ENCODE data around the gene THG1L.

THG1L gene

DNA sequence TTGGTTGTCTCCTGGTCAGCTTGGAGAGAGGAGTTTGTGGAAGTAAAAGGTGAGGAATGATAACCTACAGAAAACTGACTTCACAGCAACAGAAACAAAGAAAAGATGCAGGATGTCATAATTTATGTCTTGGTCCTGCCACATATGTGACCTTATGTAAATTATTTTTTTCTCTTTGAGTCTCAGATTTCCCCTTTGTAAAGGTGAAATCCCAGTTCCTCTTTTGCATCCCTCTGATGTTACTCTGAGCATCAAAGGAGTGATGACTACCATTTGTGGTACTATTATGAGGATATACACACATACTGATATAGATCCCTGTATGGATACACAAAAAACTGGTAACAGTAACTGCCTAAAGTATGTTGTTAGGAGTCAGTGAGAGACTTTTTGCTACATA lies 1.4 kb upstream of the THG1L start:
- DNase-seq: no peak

DNA sequence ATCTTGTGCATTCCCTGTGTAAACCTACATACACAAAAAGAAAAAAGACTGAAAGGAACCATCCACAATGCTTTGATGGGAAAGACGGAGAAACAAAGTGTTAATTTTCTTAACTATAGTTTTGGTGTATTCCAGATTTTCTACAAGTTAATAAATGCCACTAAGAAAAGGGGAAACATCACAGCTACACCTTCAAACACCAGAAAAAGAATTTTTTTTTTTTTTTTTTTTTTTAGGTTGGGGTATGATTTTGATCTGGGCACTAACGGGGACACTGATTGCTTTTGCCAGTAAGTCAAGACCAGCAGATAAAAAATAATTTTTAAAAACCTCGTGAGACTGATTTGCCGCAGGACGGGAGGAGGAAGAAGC lies 334 bp upstream of the THG1L start:
- no peak for DNase-seq

DNA sequence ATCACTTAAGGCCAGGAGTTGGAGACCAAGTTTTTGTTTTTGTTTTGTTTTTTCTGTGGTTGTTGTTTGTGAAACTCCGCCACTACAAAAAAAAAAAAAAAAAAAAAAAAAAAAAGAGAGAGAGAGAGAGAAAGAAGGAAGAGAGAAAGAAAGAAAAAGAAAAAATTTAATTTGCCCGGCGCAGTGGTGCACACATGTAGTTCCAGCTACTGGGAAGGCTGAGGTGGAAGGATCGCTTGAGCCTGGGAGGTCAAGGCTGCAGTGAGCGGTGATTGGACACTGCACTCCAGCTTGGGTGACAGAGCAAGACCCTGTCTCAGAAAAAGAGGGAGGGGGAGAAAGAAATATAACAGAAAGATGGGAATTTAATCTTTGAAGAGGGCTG lies 902 bp downstream of the THG1L start:
- no peak for DNase-seq

DNA sequence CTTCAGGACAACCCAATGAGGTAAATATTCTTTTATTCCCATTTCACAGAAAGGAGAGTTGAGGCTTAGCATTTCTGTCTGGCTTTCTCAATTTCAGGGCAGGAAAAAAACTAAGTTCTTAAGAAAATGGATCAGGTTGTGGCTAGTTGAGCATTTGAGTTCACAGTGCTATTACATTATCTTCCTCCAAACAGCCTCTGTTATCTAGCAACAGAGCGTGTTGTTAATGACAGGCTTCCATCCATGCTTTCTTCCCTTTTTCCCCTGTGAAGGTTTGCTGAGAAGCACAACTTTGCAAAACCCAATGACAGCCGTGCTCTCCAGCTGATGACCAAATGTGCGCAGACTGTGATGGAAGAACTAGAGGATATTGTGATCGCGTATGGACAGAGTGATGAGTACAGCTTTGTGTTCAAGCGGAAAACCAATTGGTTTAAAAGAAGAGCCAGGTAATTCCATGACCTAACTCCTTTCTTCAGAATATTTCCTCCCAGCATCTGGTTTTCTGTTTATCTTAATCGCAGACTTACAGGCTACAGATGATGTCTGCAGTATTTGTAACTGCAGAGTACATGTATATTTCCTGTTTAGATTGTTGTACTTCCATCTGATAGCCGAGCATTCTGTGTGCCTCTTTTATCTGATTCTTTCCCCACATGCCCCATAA lies 1.5 kb downstream of the THG1L start:
- no peak for DNase-seq

DNA sequence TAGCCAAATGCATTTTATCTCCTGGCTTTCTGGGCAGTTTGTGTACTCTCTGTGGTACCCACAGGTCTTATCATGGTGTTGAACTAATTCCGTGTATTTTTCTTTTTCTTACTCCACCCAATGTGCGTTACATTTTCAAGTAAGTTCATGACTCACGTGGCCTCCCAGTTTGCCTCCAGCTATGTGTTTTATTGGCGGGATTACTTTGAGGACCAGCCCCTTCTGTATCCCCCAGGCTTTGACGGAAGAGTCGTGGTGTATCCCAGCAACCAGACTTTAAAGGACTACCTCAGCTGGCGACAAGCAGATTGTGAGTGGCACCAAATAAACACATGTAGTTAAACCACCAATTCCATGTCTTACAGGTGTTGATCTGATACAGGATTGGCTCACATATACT lies 3.2 kb downstream of the THG1L start:
- no peak for DNase-seq

DNA sequence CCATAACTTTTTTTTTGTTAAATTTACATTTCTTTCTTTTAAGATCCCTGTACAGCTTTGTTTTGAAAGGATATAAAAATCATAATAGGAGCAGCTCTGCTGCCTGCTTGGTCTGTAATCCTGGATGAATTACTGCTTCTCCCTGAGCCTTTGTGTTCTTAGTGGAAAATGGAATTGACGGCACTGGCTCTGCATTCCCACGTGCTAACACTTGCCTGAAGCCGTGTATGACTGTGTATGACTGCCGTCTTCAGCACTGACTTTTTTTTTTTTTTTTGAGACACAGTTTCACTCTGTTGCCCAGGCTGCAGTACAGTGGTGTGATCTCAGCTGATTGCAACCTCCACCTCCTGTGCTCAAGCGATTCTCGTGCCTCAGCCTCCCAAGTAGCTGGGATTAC lies 4.8 kb downstream of the THG1L start:
- no peak for DNase-seq

DNA sequence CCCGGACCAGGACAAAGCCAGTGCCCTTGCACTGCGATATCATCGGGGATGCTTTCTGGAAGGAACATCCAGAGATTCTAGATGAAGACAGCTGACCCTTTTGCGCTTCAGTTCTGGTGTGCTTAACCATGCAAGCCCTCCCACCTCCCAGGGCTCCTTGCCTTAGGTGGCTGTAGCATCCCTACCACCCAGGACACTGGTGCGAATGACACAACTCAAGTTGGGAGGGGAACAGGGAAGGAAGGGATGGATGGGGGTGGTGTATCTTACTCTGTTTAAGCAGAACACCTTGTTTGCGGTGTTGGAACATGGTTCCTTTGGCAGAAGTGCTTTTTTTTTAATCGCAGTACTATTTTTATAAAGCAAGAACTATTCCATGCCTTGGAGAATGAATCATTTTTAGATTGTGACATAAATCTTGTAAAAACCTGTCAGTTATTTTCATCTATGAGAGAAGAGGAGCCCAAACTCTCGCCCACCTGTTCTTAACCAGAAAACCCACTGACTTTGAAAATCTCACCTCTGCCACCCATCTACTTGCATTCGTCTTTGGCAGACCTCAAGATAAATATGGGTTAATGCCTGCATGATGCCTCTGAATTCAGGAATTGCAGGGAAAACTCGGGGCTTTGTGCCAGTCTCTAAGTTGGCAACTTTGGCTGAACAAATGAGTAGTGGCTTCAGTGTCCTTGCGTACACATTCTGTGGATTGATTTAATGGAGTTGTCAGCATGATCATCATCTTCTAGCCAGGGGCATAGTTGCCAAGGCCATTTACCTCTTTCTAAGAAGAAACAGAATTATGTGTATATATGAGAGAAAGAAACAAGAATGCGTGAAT lies 8.4 kb downstream of the THG1L start:
- no peak for DNase-seq

DNA sequence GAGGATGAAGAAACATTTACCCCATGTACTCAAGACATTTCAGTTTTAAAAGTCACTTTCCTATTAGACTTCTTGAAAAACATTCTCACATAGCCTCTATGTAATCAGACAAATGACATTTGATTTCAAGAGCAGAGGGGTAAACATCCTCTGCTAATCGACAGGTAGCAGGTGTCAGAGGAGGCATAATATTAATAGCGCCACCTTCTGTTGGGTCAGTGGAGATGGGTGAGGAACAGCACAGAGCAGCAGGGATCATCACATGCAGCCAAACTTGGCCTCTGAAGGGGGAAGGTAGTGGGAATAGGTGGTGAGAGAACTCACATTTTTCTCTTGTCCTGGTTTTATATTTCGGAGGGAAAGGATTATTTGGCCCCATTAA lies 9.0 kb downstream of the THG1L start:
- DNase-seq: no peak

DNA sequence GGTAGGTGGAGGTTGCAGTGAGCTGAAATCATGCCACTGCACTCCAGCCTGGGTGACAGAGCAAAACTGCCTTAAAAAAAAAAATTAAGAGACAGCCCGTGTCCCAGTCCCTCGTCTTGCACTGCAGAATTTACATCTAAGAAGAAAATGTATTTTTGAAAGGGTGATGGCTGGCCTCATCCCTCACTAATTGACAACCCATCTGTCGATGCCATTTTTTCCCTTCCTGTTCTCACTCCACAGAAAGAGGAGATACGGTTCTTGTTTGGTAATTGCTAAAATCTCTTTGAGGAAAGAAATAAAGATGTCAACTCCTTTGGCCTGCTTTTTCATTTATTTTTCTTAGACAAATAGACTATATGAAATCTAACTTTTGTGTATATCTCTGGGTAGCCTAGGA lies 9.9 kb downstream of the THG1L start:
- no peak for DNase-seq

DNA sequence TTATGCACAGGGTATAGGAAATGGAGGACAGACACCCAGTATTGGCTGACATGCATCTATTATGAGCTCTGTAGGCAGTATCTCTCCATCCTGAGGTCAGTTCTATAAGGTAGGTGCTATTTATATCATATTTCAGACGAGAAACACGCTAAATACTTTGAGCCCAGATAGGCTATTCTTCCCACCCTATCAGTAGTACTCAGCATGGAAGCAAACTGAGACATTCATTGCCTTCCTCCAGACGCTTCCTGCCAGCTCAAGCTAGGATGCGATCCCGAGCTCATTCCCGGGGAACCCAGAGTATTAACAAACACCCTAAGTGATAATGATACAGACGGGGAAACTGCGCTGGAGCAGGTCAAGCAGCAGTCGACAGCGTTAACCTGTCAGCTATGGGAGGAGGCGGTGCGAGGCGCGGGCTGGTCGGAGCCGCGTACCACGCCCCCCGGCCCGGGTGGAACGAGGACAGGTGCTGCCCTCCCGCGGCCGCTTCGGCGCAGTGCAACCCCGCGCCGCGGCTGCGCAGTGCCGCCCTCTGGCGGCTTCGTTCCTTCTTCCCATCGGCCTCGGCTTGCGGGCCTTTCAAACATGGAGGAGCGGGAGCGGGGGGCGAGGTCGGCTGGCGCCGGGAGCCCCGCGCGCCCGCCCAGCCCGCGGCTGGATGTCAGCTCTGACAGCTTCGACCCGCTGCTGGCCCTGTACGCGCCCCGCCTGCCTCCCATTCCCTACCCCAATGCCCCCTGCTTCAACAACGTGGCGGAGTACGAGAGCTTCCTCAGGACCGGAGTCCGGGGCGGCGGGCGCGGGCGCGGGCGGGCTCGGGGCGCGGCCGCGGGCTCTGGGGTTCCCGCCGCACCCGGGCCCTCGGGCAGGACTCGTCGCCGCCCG lies 12.2 kb downstream of the THG1L start, which contains the start of gene LSM11:
LSM11 (plus strand) TSS at position 550 of the 888 bp plus-strand sequence; CDS start at position 589, 39 bp downstream.
- peak; percentile 85 for DNase-seq

DNA sequence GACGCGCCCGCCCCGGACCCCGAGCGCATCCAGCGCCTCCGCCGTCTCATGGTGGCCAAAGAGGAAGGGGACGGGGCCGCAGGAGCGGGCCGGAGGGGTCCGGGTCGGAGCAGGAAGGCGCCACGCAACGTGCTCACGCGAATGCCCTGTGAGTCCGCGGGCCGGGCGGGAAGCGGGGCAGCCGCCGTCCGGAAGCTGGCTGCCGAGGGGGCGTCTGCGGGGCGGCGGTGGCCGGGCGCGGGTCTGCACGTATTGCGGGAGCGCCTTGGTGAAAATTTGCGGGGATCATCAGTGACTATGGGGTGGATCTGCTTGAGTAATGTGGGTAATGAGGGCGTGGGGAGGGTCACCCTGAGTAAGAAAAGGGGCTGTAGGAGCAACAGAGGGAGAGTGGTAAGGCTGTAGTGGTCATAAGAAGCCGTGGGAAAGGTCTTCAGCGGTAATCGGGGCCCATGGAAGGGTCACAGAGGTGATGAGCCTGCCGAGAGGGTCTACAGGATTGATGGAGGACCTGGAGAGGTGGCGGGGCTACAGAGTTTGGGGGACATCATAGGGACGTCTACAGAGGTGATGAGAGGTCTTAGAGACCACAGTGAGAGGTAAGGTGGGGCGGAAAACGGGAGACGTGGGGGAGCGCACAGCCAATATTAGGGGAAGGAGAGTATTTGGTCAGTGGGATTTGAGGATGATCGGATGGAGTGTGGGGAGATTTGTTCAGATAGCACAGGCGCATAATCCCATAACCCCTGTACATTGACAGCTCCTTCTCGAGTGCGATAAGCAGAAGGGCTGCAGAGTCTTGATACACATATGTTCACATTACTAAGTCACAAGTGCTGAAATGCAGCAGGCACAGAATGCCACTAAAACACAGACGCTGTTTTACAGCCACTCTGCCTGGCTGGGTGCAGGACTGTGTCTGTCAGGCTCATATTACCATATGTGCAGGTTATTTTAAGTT lies 13.1 kb downstream of the THG1L start:
- no peak for DNase-seq

DNA sequence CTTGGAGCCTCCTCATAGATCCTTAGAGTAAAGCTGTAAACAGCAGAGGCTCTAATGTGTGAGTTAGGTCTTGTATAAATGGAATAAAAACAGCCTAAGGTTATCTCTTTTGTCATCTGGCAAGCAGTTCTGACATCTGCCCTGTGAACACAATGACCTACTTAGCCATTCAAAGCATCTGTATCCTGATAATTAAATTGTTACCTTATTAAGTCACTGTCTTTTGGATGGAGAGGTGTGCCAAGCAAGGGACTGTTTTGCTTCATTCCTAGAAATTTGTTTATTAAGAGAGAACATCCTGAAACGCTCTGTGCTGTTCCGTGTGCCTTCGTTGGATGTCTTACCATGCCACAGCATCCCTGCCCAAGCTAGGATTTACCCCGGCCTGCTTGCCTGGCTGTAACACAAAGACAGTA lies 13.8 kb downstream of the THG1L start:
- no peak for DNase-seq

DNA sequence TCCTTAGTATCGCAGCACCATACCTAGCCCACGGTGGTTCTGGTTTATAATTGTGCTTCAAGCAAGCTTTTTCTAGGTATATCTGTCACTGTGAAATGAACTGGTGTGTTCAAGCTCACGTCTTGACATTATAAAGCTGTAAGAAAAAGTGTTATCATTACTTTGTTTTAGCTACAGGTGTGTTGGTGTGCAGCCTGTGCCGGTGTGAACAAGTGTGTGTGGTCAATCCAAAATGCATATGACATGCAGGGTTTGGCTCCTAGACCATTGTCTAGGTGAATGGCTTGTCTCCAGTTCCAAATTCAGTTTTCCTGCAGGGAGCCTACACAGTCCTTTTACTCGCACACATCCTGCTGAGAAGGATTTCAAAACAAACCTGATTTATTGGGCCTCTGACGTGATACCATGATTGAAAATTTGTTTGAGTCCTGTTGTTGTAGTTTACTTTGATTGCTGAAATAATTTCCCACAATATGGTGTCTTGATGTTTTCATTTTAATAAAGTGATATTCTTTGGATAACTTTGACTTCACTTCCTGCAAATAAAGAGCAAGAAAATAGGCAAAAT lies 16.0 kb downstream of the THG1L start:
- DNase-seq: no peak

DNA sequence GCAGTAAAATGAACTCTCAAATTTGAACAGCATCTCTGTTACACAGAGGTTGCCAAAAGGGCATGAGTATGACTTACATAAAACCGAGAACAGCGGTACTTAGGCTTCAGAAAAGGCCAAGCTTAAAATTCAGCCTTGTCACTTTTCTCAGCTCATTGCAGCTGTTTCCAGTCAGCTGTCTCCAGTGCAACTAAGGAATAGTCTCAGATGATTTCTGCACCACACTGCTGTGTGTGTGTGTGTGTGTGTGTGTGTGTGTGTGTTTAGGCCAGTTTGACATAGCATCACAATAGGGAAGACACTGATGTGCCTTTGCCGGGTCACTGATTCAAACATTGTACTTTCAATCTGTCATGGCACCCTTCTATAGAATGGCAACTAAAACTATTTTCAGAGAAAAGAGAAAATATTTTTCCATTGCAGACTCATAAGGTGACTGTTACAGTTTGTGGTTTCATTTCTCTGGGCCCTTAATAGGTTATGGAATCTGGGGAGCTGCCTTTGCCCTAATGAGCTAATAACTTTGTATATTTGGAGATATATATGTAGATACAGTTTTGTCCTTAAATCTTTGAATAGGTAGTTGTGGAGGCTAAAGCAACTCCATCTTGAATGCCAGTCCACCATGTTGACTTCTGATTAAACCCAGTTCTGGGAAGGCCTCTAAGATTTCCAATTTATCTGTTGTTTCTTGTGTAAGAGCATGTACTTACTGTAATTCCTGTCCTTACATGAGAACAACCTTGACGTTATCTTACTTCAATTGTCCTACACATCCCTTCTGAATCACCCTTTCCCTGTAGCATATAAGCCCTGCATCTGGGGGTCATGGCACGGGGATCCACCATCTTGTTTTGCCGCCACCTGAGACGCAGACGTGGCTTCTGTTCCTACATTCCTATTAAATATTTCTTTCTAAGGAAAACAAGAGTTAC lies 16.8 kb downstream of the THG1L start:
- DNase-seq: no peak

DNA sequence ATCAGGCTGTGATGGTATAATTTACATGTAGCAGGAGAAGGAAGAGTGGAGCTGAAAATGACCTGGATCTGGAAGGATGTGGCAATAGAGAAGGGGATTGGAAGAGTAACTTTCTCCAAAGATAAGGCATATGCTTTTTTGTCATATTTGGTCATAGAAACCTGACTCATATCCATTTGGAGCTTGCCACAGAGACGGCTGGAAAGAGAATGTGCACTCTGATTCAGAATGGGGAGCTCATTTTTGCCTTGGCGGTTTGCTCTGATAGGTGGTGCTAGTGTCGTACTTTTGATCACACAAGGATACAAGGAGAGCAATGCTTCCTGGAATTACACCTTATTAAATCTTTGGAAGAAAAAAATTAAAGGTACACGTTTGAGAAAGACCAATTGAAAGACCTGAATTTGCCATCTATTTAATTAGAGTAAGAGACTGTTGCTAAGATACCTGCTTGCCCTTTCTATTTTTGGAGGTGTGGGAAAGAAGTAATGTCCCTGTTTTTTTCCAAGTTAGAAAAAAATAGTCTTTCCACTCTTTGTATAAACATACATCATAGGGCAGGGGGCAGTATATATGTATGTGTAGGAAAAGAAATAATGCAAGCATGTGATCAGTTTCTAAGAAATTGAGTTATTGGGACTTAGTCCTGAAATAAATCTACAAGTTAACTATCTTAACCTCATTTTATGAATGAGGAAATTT lies 17.7 kb downstream of the THG1L start:
- no peak for DNase-seq

DNA sequence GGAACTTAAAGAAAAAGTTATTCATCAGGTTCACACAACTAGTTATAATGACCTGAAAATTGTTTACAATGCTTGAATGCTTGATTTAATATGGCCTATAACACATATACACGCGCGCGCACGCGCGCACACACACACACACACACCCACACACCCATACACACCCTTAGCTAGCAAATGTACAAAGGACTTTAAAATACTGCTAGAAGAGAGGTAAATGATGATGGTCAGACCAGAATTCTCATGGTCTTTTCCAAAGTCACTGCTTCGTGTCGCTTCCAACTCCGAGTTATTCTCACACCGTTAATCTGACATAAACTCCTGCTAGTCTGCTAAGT lies 18.2 kb downstream of the THG1L start:
- DNase-seq: no peak

DNA sequence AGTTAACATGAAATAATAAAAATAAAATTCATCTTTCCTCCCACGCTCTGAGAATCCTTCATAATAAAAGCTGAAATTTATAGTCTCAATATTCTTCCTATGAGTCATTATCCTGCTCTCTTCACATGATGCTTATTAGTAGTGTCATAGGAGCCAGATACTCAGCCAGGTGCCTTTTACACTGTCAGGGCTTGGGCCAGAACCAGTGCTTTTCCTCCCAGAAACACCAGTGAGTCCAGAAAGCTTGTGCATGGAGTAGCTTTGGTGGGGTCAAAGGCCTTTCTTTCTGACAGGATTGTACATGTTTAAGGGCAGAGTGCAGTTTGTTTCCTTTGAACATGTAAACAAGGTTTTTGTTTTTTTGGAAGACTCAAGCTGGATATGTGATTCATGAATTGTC lies 19.1 kb downstream of the THG1L start:
- DNase-seq: no peak

DNA sequence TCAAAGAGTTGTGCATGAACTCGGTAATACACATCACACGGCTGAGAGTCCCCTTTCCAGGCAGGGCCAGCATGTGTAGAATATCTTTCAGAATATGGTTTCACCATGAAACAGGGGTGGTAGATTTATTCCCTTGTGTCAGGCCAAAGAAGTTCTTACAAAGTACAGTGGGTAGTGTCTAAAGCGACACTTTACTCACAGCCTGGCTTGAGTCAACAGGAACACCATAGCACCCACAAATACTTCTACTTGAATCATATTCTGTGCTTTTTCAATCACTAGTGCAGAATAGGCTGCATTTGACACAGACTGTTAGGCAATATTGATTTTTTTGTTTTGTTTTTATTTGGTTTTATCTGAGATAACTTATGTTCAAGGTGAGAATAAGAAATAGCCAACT lies 24.9 kb downstream of the THG1L start:
- DNase-seq: no peak

DNA sequence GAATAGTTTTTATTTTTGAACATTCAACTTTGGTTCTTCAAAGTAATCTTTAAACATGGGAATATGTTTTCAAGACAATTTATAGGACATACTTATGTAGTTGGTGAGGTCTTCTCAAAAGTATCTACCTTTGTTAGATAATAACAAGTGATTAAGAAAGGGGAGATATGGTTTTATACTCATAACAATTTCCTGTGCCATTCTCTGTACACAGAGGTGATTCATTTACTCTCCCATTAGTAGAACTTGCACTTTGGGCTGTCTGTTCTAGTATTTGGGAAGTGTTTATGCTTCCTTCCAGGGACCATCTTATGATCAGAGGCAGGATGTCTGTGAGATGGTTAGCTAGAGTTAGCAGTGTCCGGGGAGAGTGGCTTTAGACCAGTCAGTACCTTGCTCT lies 27.5 kb downstream of the THG1L start:
- DNase-seq: no peak
